Thoracic aorta (tissue), 2 donors: ENCODE measurements around the gene ISCA2. TPM values are rescaled to one million over a fixed set of nuclear protein-coding genes. Genes with fewer than 3 reads are reported as not detected.

Experiments used
- ATAC-seq: fragments of 150-250 bp; one replicate; pipeline ENCODE4 v1.8.0; 2017; ENCODE audit warnings: low read depth; ENCODE audit not compliant: insufficient number of reproducible peaks, low FRiP score
- DNase-seq: peaks from one replicate; pipeline ENCODE4 v3.0.0-alpha.2; 2020; ENCODE audit warnings: low spot score
- H3K27ac ChIP-seq, 2 donors: fragments of 200-600 bp; sonication (generic); 1 replicate in 1 of 2; 2 replicates in 1 of 2; pipeline ENCODE4 v1.5.1; 2016; ENCODE audit warnings: mild to moderate bottlenecking in 2 of 2, moderate library complexity in 2 of 2
- H3K27me3 ChIP-seq: fragments of 200-600 bp; sonication (generic); replicated peaks from 2 replicates; pipeline ENCODE4 v1.6.0; 2016; ENCODE audit warnings: mild to moderate bottlenecking; ENCODE audit not compliant: insufficient read depth
- H3K36me3 ChIP-seq: fragments of 200-600 bp; sonication (generic); one replicate; pipeline ENCODE4 v1.5.1; 2016
- H3K4me1 ChIP-seq, 2 donors: fragments of 200-600 bp; sonication (generic); 1 replicate in 1 of 2; 2 replicates in 1 of 2; pipeline versions ENCODE4 v1.5.1 to v1.6.0; 2016; ENCODE audit warnings: low read depth in 2 of 2, mild to moderate bottlenecking in 1 of 2; ENCODE audit not compliant: control insufficient read depth in 1 of 2
- H3K4me3 ChIP-seq: fragments of 200-600 bp; sonication (generic); 2 replicates; pipeline ENCODE4 v1.5.1; 2016; ENCODE audit warnings: mild to moderate bottlenecking
- H3K9me3 ChIP-seq: fragments of 200-600 bp; sonication (generic); 2 replicates; pipeline ENCODE4 v1.5.1; 2016
- CTCF ChIP-seq: fragments of 200-600 bp; sonication (generic); IDR thresholded peaks from one replicate; pipeline ENCODE4 v1.5.1; 2019; ENCODE audit warnings: antibody characterized with exemption
- total RNA-seq, 2 donors: library from RNA; depleted of rRNA; stranded (reverse); fragments of >200 nt; gene quantifications; one replicate each; pipeline versions ENCODE4 v1.1.0 to v1.2.3, GENCODE V29; 2016

ISCA2 gene
- total RNA-seq, 2 donors from 2014 or later, result 6.5 to 22.2 TPM

DNA sequence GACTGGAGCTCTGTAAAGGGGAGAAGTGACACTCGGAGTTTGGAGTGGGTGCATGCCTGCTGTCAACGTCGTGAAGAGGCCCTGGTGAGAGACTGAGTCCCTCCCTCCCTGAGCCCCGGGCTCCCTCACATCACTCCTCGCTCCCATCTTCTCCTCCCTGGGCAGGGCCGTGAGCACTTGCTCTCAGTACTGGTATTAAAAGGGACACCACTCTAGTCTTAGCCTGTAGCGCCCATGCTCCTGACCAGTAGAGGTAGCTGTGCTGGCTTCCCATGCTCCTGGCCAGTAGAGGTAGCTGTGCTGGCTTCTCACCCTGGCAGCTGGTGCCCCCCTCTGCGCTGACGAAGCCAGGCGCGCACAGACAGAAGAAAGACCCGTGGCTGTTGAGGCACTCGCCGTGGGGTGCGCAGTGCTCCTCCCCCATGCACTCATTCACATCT, 14.7 kb downstream of the ISCA2 start:
- Histone ChIP-seq H3K36me3 (peaks cover 70% of the 10 kb centered on the region), H3K4me3 (no peak overlapping the region), H3K27me3 (no peaks in the 10 kb centered on the region), H3K27ac (peak overlapping the region in 1 of 2 donors; percentile 82), H3K9me3 (no peaks in the 10 kb centered on the region), H3K4me1 (peaks cover 11 to 32% of the 10 kb centered on the region in 2 donors)
- TF ChIP-seq CTCF, result no peak
- ATAC-seq (no peak), DNase-seq (no peak)

DNA sequence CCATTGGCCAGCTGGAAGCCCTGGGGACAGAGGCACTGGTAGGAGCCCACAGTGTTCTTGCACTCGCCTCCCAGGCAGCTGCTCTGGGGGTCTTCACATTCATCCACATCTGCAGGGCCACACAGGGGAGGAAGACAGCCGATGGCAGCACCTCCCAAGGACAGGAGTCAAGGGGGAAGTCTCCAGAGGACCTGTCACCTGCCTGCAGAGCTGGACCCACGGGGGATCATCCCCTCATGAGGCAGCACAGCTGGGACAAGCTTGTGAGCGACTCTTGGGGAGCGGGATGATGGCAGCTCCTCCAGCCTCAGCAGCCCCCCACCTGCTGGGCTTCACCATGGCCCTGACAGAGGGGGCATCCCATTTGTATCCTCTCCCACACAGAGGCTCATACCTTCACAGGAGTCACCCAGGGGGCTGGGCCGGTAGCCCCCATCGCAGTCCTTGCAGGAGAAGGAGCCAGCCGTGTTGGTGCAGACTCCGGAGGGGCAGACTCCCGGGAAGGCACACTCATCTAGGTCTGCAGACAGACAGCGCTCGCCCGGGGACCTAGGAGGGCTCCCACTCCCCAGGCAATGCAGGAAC, 15.4 kb downstream of the ISCA2 start:
- peak overlapping the region in 1 of 2 donors; percentile 82 for H3K27ac ChIP-seq
- H3K27me3 ChIP-seq, result no peaks in the 10 kb centered on the region

DNA sequence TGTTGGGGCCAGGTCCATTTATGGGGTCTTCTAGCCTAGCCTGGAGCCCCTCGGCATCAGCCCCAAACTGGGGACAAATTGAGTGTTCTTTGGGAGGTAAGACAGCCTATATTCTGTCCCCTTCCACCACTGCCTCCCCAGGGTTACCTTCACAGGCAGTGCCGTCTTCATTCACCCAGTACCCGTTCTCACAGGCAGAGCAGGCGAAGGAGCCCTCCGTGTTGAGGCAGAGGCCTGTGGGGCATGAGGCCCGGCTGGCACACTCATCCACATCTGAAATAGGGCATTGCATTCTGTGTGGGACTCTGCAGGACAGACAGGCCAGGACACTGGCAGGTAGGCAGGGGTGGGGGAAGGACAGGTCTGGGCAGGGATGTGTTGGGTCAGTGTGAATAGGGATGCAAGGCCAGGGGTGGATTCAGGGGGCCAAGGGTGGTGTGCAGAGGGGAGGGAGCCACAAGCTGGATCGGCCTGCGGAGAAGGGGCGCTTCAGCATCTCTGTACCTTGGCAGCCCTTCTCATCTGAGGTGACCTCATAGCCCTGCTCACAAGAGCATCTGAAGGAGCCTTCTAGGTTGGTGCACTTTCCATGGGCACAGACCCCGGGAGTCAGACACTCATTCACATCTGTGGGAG, 16.1 kb downstream of the ISCA2 start:
- no peak for ATAC-seq
- Histone ChIP-seq H3K4me1 (peaks cover 19 to 46% of the 10 kb centered on the region in 2 donors), H3K36me3 (peaks cover 66% of the 10 kb centered on the region), H3K4me3 (no peak overlapping the region), H3K9me3 (no peaks in the 10 kb centered on the region), H3K27ac (peak overlapping the region; percentile 70 to 82), H3K27me3 (no peaks in the 10 kb centered on the region)
- no peak for DNase-seq
- TF ChIP-seq CTCF, result no peak

More for the DNA sequence above, 15.4 kb downstream of the ISCA2 start:
- Histone ChIP-seq H3K9me3 (no peaks in the 10 kb centered on the region), H3K4me3 (no peak overlapping the region), H3K4me1 (peaks cover 14 to 38% of the 10 kb centered on the region in 2 donors), H3K36me3 (peaks cover 67% of the 10 kb centered on the region)
- ATAC-seq (no peak), DNase-seq (no peak)
- TF ChIP-seq CTCF, result no peak

GRCh38 chr14:74510223-74510931, 16.8 kb downstream of the ISCA2 start:
- Histone ChIP-seq H3K27ac (peak overlapping the region; percentile 70 to 82), H3K4me1 (peaks cover 19 to 53% of the 10 kb centered on the region in 2 donors), H3K36me3 (peaks cover 61% of the 10 kb centered on the region), H3K9me3 (no peaks in the 10 kb centered on the region), H3K27me3 (no peaks in the 10 kb centered on the region), H3K4me3 (no peak overlapping the region)
- no peak for TF ChIP-seq CTCF
- DNase-seq (no peak), ATAC-seq (no peak)

- Histone ChIP-seq H3K9me3 (no peaks in the 10 kb centered on the region), H3K36me3 (peaks cover 61% of the 10 kb centered on the region), H3K27ac (peak overlapping the region; percentile 70 to 82), H3K27me3 (no peaks in the 10 kb centered on the region), H3K4me1 (peaks cover 19 to 59% of the 10 kb centered on the region in 2 donors), H3K4me3 (no peak overlapping the region)
- ATAC-seq (no peak), DNase-seq (no peak)
- no peak for TF ChIP-seq CTCF
Observed at GRCh38 chr14:74510959-74511409, 17.4 kb downstream of the ISCA2 start.
